SU-DHL-6 (cell line): Measurements from ENCODE around the gene RACGAP1.

Source experiments
- CTCF ChIP-seq: fragments of 200-600 bp; sonication (generic); IDR thresholded peaks from one replicate; pipeline ENCODE4 v1.5.1; 2017; ENCODE audit warnings: antibody characterized with exemption, mild to moderate bottlenecking, low read length, moderate library complexity; ENCODE audit not compliant: insufficient read depth, poor library complexity, severe bottlenecking
- EZH2phosphoT487 ChIP-seq: fragments of 200-600 bp; sonication (generic), shearing (Covaris generic); conservative IDR thresholded peaks from 2 replicates; pipeline ENCODE4 v1.6.1; 2018; ENCODE audit warnings: mild to moderate bottlenecking, antibody characterized with exemption, low read length, moderate library complexity, mixed read lengths

GRCh38 chr12:50018154-50018553 is 7.1 kb downstream of the RACGAP1 start:
- no peak for TF ChIP-seq CTCF
- TF ChIP-seq EZH2phosphoT487, result no peak
